Central memory CD8-positive, alpha-beta T cell (primary cell): ENCODE measurements around the gene RNF31.

Source experiments
- ATAC-seq: fragments of 150-1000 bp; cut with Tn5 transposase; replicated peaks from 2 replicates; pipeline ENCODE4 v1.10.0; 2022; ENCODE audit warnings: mild to moderate bottlenecking, moderate FRiP score, moderate number of reproducible peaks; ENCODE audit not compliant: poor library complexity, severe bottlenecking; ENCODE audit errors: extremely low read depth
- DNase-seq, 2 donors: peaks; one replicate each; pipeline ENCODE4 v3.0.0; 2021; ENCODE audit warnings: low spot score in 2 of 2
- H3K27ac Mint-ChIP-seq: one replicate; pipeline ENCODE4 v1.8.0; 2022; ENCODE audit warnings: low read depth, mild to moderate bottlenecking, moderate library complexity, mixed read lengths
- H3K27me3 Mint-ChIP-seq: one replicate; pipeline ENCODE4 v1.8.0; 2022; ENCODE audit warnings: mixed read lengths
- H3K36me3 Mint-ChIP-seq: one replicate; pipeline ENCODE4 v1.8.0; 2022; ENCODE audit warnings: mild to moderate bottlenecking, moderate library complexity, mixed read lengths; ENCODE audit not compliant: insufficient read depth
- H3K4me1 Mint-ChIP-seq: one replicate; pipeline ENCODE4 v1.8.0; 2022; ENCODE audit warnings: mixed read lengths
- H3K4me3 Mint-ChIP-seq: one replicate; pipeline ENCODE4 v1.8.0; 2022; ENCODE audit warnings: mild to moderate bottlenecking, moderate library complexity, mixed read lengths
- H3K9me3 Mint-ChIP-seq: one replicate; pipeline ENCODE4 v1.8.0; 2022; ENCODE audit warnings: mixed read lengths

RNF31 gene

GRCh38 chr14:24123424-24124417, 23.6 kb upstream of the RNF31 start:
- H3K27ac Mint-ChIP-seq, result no peak overlapping the region
- no peak overlapping the region for H3K4me3 Mint-ChIP-seq
- no peaks in the 10 kb centered on the region for H3K27me3 Mint-ChIP-seq
- peaks cover 1% of the 10 kb centered on the region for H3K4me1 Mint-ChIP-seq
- no peak for DNase-seq
- H3K36me3 Mint-ChIP-seq, result peaks cover 42% of the 10 kb centered on the region
- no peaks in the 10 kb centered on the region for H3K9me3 Mint-ChIP-seq
- no peak for ATAC-seq

GRCh38 chr14:24126939-24127338, 20.4 kb upstream of the RNF31 start:
- peaks cover 3% of the 10 kb centered on the region for H3K4me1 Mint-ChIP-seq
- no peaks in the 10 kb centered on the region for H3K27me3 Mint-ChIP-seq
- H3K4me3 Mint-ChIP-seq, result no peak overlapping the region
- ATAC-seq (no peak), DNase-seq (no peak)
- H3K36me3 Mint-ChIP-seq, result peaks cover 17% of the 10 kb centered on the region
- H3K9me3 Mint-ChIP-seq, result no peaks in the 10 kb centered on the region
- no peak overlapping the region for H3K27ac Mint-ChIP-seq

GRCh38 chr14:24127673-24128072, 19.6 kb upstream of the RNF31 start:
- no peaks in the 10 kb centered on the region for H3K27me3 Mint-ChIP-seq
- no peak for DNase-seq
- ATAC-seq, result no peak
- no peak overlapping the region for H3K4me3 Mint-ChIP-seq
- H3K4me1 Mint-ChIP-seq, result peaks cover 11% of the 10 kb centered on the region
- no peak overlapping the region for H3K27ac Mint-ChIP-seq
- peaks cover 10% of the 10 kb centered on the region for H3K36me3 Mint-ChIP-seq
- no peaks in the 10 kb centered on the region for H3K9me3 Mint-ChIP-seq

- Mint-ChIP-seq H3K4me1 (peaks cover 14% of the 10 kb centered on the region), H3K27ac (no peak overlapping the region), H3K4me3 (no peak overlapping the region), H3K27me3 (no peaks in the 10 kb centered on the region), H3K9me3 (no peaks in the 10 kb centered on the region), H3K36me3 (peaks cover 3% of the 10 kb centered on the region)
- DNase-seq, result no peak
- ATAC-seq, result no peak
Observed at GRCh38 chr14:24129410-24129998, 17.8 kb upstream of the RNF31 start.

- no peak within 1 kb of the TSS for H3K27ac Mint-ChIP-seq
- DNase-seq, result no peak
- H3K9me3 Mint-ChIP-seq, result no peaks in the 10 kb centered on the region
- peaks cover 3% of the 10 kb centered on the region for H3K36me3 Mint-ChIP-seq
- no peaks in the 10 kb centered on the region for H3K27me3 Mint-ChIP-seq
- H3K4me1 Mint-ChIP-seq, result peaks cover 20% of the 10 kb centered on the region
- no peak within 1 kb of the TSS for H3K4me3 Mint-ChIP-seq
- no peak for ATAC-seq
Observed at GRCh38 chr14:24130380-24130716, 16.9 kb upstream of the RNF31 start, which contains the start of gene FITM1. FITM1 (plus strand) TSS chr14:24130659; CDS start chr14:24131564, 905 bp downstream.

GRCh38 chr14:24130717-24131548, 16.4 kb upstream of the RNF31 start:
- H3K27ac Mint-ChIP-seq, result no peak overlapping the region
- no peak for ATAC-seq
- no peaks in the 10 kb centered on the region for H3K27me3 Mint-ChIP-seq
- DNase-seq, result no peak
- peaks cover 3% of the 10 kb centered on the region for H3K36me3 Mint-ChIP-seq
- H3K9me3 Mint-ChIP-seq, result no peaks in the 10 kb centered on the region
- H3K4me3 Mint-ChIP-seq, result no peak overlapping the region
- peaks cover 25% of the 10 kb centered on the region for H3K4me1 Mint-ChIP-seq

- H3K27ac Mint-ChIP-seq, result no peak overlapping the region
- no peaks in the 10 kb centered on the region for H3K27me3 Mint-ChIP-seq
- peaks cover 26% of the 10 kb centered on the region for H3K4me1 Mint-ChIP-seq
Observed at GRCh38 chr14:24131549-24131966, 15.7 kb upstream of the RNF31 start.

GRCh38 chr14:24132061-24132685, 15.1 kb upstream of the RNF31 start:
- DNase-seq (no peak), ATAC-seq (no peak)
- H3K4me3 Mint-ChIP-seq, result peak overlapping the region; percentile 41
- no peaks in the 10 kb centered on the region for H3K27me3 Mint-ChIP-seq
- H3K36me3 Mint-ChIP-seq, result peaks cover 9% of the 10 kb centered on the region
- H3K9me3 Mint-ChIP-seq, result no peaks in the 10 kb centered on the region
- H3K27ac Mint-ChIP-seq, result no peak overlapping the region
- peaks cover 32% of the 10 kb centered on the region for H3K4me1 Mint-ChIP-seq

More at GRCh38 chr14:24131549-24131966, 15.7 kb upstream of the RNF31 start:
- ATAC-seq (no peak), DNase-seq (no peak)
- Mint-ChIP-seq H3K4me3 (no peak overlapping the region), H3K36me3 (peaks cover 3% of the 10 kb centered on the region), H3K9me3 (no peaks in the 10 kb centered on the region)

GRCh38 chr14:24132976-24133375, 14.3 kb upstream of the RNF31 start:
- Mint-ChIP-seq H3K4me1 (peaks cover 38% of the 10 kb centered on the region), H3K9me3 (no peaks in the 10 kb centered on the region), H3K27me3 (no peaks in the 10 kb centered on the region), H3K4me3 (no peak overlapping the region), H3K36me3 (peaks cover 10% of the 10 kb centered on the region), H3K27ac (no peak overlapping the region)
- no peak for DNase-seq
- no peak for ATAC-seq

GRCh38 chr14:24133735-24134134, 13.6 kb upstream of the RNF31 start:
- Mint-ChIP-seq H3K36me3 (peaks cover 13% of the 10 kb centered on the region), H3K4me3 (no peak overlapping the region), H3K4me1 (peaks cover 41% of the 10 kb centered on the region), H3K27ac (no peak overlapping the region), H3K9me3 (no peaks in the 10 kb centered on the region), H3K27me3 (no peaks in the 10 kb centered on the region)
- no peak for DNase-seq
- ATAC-seq, result no peak

- H3K27ac Mint-ChIP-seq, result peak overlapping the region; percentile 89
- peaks cover 51% of the 10 kb centered on the region for H3K4me1 Mint-ChIP-seq
- DNase-seq (no peak), ATAC-seq (no peak)
- peaks cover 12% of the 10 kb centered on the region for H3K36me3 Mint-ChIP-seq
- no peaks in the 10 kb centered on the region for H3K9me3 Mint-ChIP-seq
- no peaks in the 10 kb centered on the region for H3K27me3 Mint-ChIP-seq
- peak overlapping the region; percentile 90 for H3K4me3 Mint-ChIP-seq
Observed at GRCh38 chr14:24135584-24135833, 11.8 kb upstream of the RNF31 start.
